HG03571 (cell line): ENCODE measurements around the gene EML1.
"Not testable (repeated sequence)": the region's sequence is repeated elsewhere in the genome, so short reads cannot be mapped to it uniquely, and the experiment has no call there.

Experiments used
- ATAC-seq: cut with Tn5 transposase; IDR thresholded peaks from one replicate; pipeline ENCODE4 v1.9.1; 2021; ENCODE audit not compliant: unreplicated experiment

Gene EML1

GRCh38 chr14:99755068-99755405 lies 38.2 kb upstream of the EML1 start:
- ATAC-seq, result no peak

- ATAC-seq, result no peak
Observed at GRCh38 chr14:99755629-99756603, 37.3 kb upstream of the EML1 start.

- no peak for ATAC-seq
Observed at GRCh38 chr14:99756796-99757195, 36.4 kb upstream of the EML1 start.

- ATAC-seq, result no peak
Observed at GRCh38 chr14:99757331-99758070, 35.7 kb upstream of the EML1 start.

GRCh38 chr14:99758121-99758821 lies 34.9 kb upstream of the EML1 start:
- no peak for ATAC-seq

GRCh38 chr14:99758872-99759545 lies 34.2 kb upstream of the EML1 start:
- ATAC-seq, result no peak

- no peak for ATAC-seq
Observed at GRCh38 chr14:99759546-99759925, 33.7 kb upstream of the EML1 start.

GRCh38 chr14:99760817-99761216 lies 32.4 kb upstream of the EML1 start:
- no peak for ATAC-seq

- not testable (repeated sequence) for ATAC-seq
Observed at GRCh38 chr14:99762911-99763310, 30.3 kb upstream of the EML1 start.

GRCh38 chr14:99763527-99764221 lies 29.5 kb upstream of the EML1 start:
- no peak for ATAC-seq

GRCh38 chr14:99764222-99764706 lies 28.9 kb upstream of the EML1 start:
- ATAC-seq, result no peak

GRCh38 chr14:99768381-99768780 lies 24.8 kb upstream of the EML1 start:
- ATAC-seq, result no peak

- ATAC-seq, result no peak
Observed at GRCh38 chr14:99769123-99769522, 24.1 kb upstream of the EML1 start.

- no peak for ATAC-seq
Observed at GRCh38 chr14:99769799-99770198, 23.4 kb upstream of the EML1 start.

GRCh38 chr14:99772371-99773283 lies 20.6 kb upstream of the EML1 start:
- ATAC-seq, result no peak

- ATAC-seq, result no peak
Observed at GRCh38 chr14:99773521-99774497, 19.4 kb upstream of the EML1 start.

- no peak for ATAC-seq
Observed at GRCh38 chr14:99774556-99775307, 18.5 kb upstream of the EML1 start.
